Measurements from ENCODE around the gene RAB3C.
"Not testable (repeated sequence)": the region's sequence is repeated elsewhere in the genome, so short reads cannot be mapped to it uniquely, and the experiment has no call there.

Gene RAB3C

GRCh38 chr5:58582803-58583491 is at the start of gene RAB3C:
Gene RAB3C (plus strand): TSS chr5:58583075. CDS start chr5:58583209, 134 bp downstream.
- DNase-seq (ENCODE audit: low spot score): peak; percentile 96

- DNase-seq (ENCODE audit: low spot score): not testable (repeated sequence)
These were observed 40.9 kb upstream of the RAB3C start for GRCh38 chr5:58541935-58542334.

- no peak for DNase-seq (ENCODE audit: low spot score)
These were observed 40.2 kb upstream of the RAB3C start for GRCh38 chr5:58542709-58543108.

- DNase-seq (ENCODE audit: low spot score): no peak
These were observed 39.2 kb upstream of the RAB3C start for GRCh38 chr5:58543723-58544122.

GRCh38 chr5:58544195-58544594 is 38.7 kb upstream of the RAB3C start:
- no peak for DNase-seq (ENCODE audit: low spot score)

GRCh38 chr5:58544926-58545325 is 37.9 kb upstream of the RAB3C start:
- DNase-seq (ENCODE audit: low spot score): no peak

GRCh38 chr5:58545912-58546311 is 37.0 kb upstream of the RAB3C start:
- no peak for DNase-seq (ENCODE audit: low spot score)

- no peak for DNase-seq (ENCODE audit: low spot score)
These were observed 34.8 kb upstream of the RAB3C start for GRCh38 chr5:58548068-58548467.

- no peak for DNase-seq (ENCODE audit: low spot score)
These were observed 31.4 kb upstream of the RAB3C start for GRCh38 chr5:58551492-58551891.

- not testable (repeated sequence) for DNase-seq (ENCODE audit: low spot score)
These were observed 25.1 kb upstream of the RAB3C start for GRCh38 chr5:58557665-58558338.

GRCh38 chr5:58563016-58563700 is 19.7 kb upstream of the RAB3C start:
- DNase-seq (ENCODE audit: low spot score): not testable (repeated sequence)

GRCh38 chr5:58564043-58564832 is 18.6 kb upstream of the RAB3C start:
- DNase-seq (ENCODE audit: low spot score): not testable (repeated sequence)

- DNase-seq (ENCODE audit: low spot score): no peak
These were observed 17.8 kb upstream of the RAB3C start for GRCh38 chr5:58565033-58565432.

GRCh38 chr5:58571501-58571900 is 11.4 kb upstream of the RAB3C start:
- DNase-seq (ENCODE audit: low spot score): no peak

- not testable (repeated sequence) for DNase-seq (ENCODE audit: low spot score)
These were observed 9.9 kb upstream of the RAB3C start for GRCh38 chr5:58572973-58573372.

- DNase-seq (ENCODE audit: low spot score): no peak
These were observed 3.1 kb upstream of the RAB3C start for GRCh38 chr5:58579781-58580180.

GRCh38 chr5:58582019-58582802 is 664 bp upstream of the RAB3C start:
- no peak for DNase-seq (ENCODE audit: low spot score)

GRCh38 chr5:58595952-58596351 is 13.1 kb downstream of the RAB3C start:
- DNase-seq (ENCODE audit: low spot score): no peak

- DNase-seq (ENCODE audit: low spot score): no peak
These were observed 15.6 kb downstream of the RAB3C start for GRCh38 chr5:58598440-58598839.

GRCh38 chr5:58599217-58599616 is 16.3 kb downstream of the RAB3C start:
- no peak for DNase-seq (ENCODE audit: low spot score)

GRCh38 chr5:58600613-58601012 is 17.7 kb downstream of the RAB3C start:
- not testable (repeated sequence) for DNase-seq (ENCODE audit: low spot score)
